Measurements from ENCODE around the gene CPD. TPM values are rescaled to one million over a fixed set of nuclear protein-coding genes. Genes with fewer than 3 reads are reported as not detected.

CPD gene
- total RNA-seq, 1 donor from 2014 or later: 51.2 TPM

DNA sequence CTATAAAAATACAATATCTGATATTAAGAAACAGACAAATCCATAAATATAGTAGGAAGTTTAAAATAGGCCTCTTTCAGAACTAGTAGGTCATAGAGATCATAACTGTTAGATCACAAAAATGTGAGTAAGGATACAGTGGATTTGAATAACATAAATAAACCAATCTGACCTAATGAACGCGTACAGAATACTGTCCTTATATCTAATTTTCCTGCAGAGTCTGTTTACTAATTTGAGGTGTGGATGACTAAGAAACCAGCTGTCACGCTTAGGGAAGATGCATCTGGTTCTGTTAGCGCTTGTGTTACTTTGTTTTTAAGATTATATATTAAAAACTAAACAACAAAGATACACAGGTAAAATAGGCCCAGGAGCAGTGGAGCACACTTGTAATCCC lies 14.8 kb downstream of the CPD start:
- no peak for DNase-seq (ENCODE audit: low read depth)

GRCh38 chr17:30393911-30394867 lies 15.5 kb downstream of the CPD start:
- Histone ChIP-seq H3K4me2 (ENCODE audit: low read length) (no peak overlapping the region), H3K27me3 (ENCODE audit: insufficient read depth, low read length) (no peaks in the 10 kb centered on the region), H3K4me1 (ENCODE audit: insufficient read depth, low read length) (no peaks in the 10 kb centered on the region), H4K20me1 (ENCODE audit: insufficient read depth, low read length) (no peaks in the 10 kb centered on the region), H2AFZ (ENCODE audit: low read depth, low read length) (no peak overlapping the region), H3K9me3 (ENCODE audit: insufficient read depth, low read depth, low read length) (no peaks in the 10 kb centered on the region), H3K79me2 (ENCODE audit: insufficient read depth, low read length) (no peaks in the 10 kb centered on the region), H3K27ac (ENCODE audit: low read depth, low read length) (no peak overlapping the region), H3K36me3 (ENCODE audit: insufficient read depth, low read length) (no peaks in the 10 kb centered on the region), H3K9ac (ENCODE audit: low read length) (no peak overlapping the region), H3K4me3 (ENCODE audit: insufficient read depth, low read depth, low read length) (no peak overlapping the region)
- no peak overlapping the region for H3K27ac Mint-ChIP-seq (ENCODE audit: unreplicated experiment)
- no peak for DNase-seq (ENCODE audit: low read depth)
- no peak for FAIRE-seq
- H3K4me1 Mint-ChIP-seq (ENCODE audit: low read depth, unreplicated experiment): no peaks in the 10 kb centered on the region
- no peaks in the 10 kb centered on the region for H3K9me3 Mint-ChIP-seq (ENCODE audit: unreplicated experiment)
- no peaks in the 10 kb centered on the region for H3K27me3 Mint-ChIP-seq (ENCODE audit: low read depth, unreplicated experiment)
- TF ChIP-seq EZH2 (IDR thresholded peaks at IDR 0.05; ENCODE audit: insufficient read depth, low read length): no peak
- TF ChIP-seq, protein P1, sequence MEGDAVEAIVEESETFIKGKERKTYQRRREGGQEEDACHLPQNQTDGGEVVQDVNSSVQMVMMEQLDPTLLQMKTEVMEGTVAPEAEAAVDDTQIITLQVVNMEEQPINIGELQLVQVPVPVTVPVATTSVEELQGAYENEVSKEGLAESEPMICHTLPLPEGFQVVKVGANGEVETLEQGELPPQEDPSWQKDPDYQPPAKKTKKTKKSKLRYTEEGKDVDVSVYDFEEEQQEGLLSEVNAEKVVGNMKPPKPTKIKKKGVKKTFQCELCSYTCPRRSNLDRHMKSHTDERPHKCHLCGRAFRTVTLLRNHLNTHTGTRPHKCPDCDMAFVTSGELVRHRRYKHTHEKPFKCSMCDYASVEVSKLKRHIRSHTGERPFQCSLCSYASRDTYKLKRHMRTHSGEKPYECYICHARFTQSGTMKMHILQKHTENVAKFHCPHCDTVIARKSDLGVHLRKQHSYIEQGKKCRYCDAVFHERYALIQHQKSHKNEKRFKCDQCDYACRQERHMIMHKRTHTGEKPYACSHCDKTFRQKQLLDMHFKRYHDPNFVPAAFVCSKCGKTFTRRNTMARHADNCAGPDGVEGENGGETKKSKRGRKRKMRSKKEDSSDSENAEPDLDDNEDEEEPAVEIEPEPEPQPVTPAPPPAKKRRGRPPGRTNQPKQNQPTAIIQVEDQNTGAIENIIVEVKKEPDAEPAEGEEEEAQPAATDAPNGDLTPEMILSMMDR (IDR thresholded peaks at IDR 0.05; ENCODE audit: insufficient read depth, low read depth, low read length): no peak
- no peaks in the 10 kb centered on the region for H3K36me3 Mint-ChIP-seq (ENCODE audit: low read depth, unreplicated experiment)
- no peak overlapping the region for H3K4me3 Mint-ChIP-seq (ENCODE audit: unreplicated experiment)

More for the DNA sequence above, 14.8 kb downstream of the CPD start:
- H3K36me3 ChIP-seq (ENCODE audit: insufficient read depth, low read length): no peaks in the 10 kb centered on the region
- H3K79me2 ChIP-seq (ENCODE audit: insufficient read depth, low read length): no peaks in the 10 kb centered on the region
- H3K4me3 Mint-ChIP-seq (ENCODE audit: unreplicated experiment): no peak overlapping the region
- no peak overlapping the region for H3K4me2 ChIP-seq (ENCODE audit: low read length)
- no peaks in the 10 kb centered on the region for H3K4me1 ChIP-seq (ENCODE audit: insufficient read depth, low read length)
- H3K4me1 Mint-ChIP-seq (ENCODE audit: low read depth, unreplicated experiment): no peaks in the 10 kb centered on the region
- no peak for FAIRE-seq
- no peaks in the 10 kb centered on the region for H3K27me3 Mint-ChIP-seq (ENCODE audit: low read depth, unreplicated experiment)
- no peaks in the 10 kb centered on the region for H3K27me3 ChIP-seq (ENCODE audit: insufficient read depth, low read length)
- no peak overlapping the region for H2AFZ ChIP-seq (ENCODE audit: low read depth, low read length)
- no peak overlapping the region for H3K9ac ChIP-seq (ENCODE audit: low read length)
- H3K27ac ChIP-seq (ENCODE audit: low read depth, low read length): no peak overlapping the region
- no peaks in the 10 kb centered on the region for H3K9me3 ChIP-seq (ENCODE audit: insufficient read depth, low read depth, low read length)
- H3K27ac Mint-ChIP-seq (ENCODE audit: unreplicated experiment): no peak overlapping the region
- H3K4me3 ChIP-seq (ENCODE audit: insufficient read depth, low read depth, low read length): no peak overlapping the region
- no peaks in the 10 kb centered on the region for H3K9me3 Mint-ChIP-seq (ENCODE audit: unreplicated experiment)
- H4K20me1 ChIP-seq (ENCODE audit: insufficient read depth, low read length): no peaks in the 10 kb centered on the region
- H3K36me3 Mint-ChIP-seq (ENCODE audit: low read depth, unreplicated experiment): no peaks in the 10 kb centered on the region
- TF ChIP-seq, protein P1 (IDR thresholded peaks at IDR 0.05; ENCODE audit: insufficient read depth, low read depth, low read length): no peak
- TF ChIP-seq EZH2 (IDR thresholded peaks at IDR 0.05; ENCODE audit: insufficient read depth, low read length): no peak

Data from astrocyte (in vitro differentiated cells and primary cell).